Activated T-helper 17 cell treated with anti-CD3 and anti-CD28 coated beads, Interleukin-2, amount 50 U/mL, for 72 hours (primary cell): ENCODE results near the gene SLC2A11. TPM values are rescaled to one million over a fixed set of nuclear protein-coding genes. Genes with fewer than 3 reads are reported as not detected.

ENCODE experiments used
- ATAC-seq: fragments of 150-1000 bp; cut with Tn5 transposase; replicated peaks from 2 replicates; pipeline ENCODE4 v1.10.0; 2021; ENCODE audit warnings: mild to moderate bottlenecking, moderate library complexity
- H3K27ac Mint-ChIP-seq: one replicate; pipeline ENCODE4 v1.8.0; 2022; ENCODE audit warnings: mixed read lengths
- H3K27me3 Mint-ChIP-seq: one replicate; pipeline ENCODE4 v1.8.0; 2022; ENCODE audit warnings: mixed read lengths
- H3K36me3 Mint-ChIP-seq: one replicate; pipeline ENCODE4 v1.8.0; 2022; ENCODE audit warnings: low read depth, mild to moderate bottlenecking, mixed read lengths
- H3K4me1 Mint-ChIP-seq: one replicate; pipeline ENCODE4 v1.8.0; 2022; ENCODE audit warnings: mixed read lengths
- H3K4me3 Mint-ChIP-seq: one replicate; pipeline ENCODE4 v1.8.0; 2022; ENCODE audit warnings: mild to moderate bottlenecking, mixed read lengths
- H3K9me3 Mint-ChIP-seq: one replicate; pipeline ENCODE4 v1.8.0; 2022; ENCODE audit warnings: mixed read lengths
- total RNA-seq, 2 donors: library from RNA; stranded (reverse); gene quantifications; one replicate each; pipeline ENCODE4 v1.2.3, GENCODE V29; 2022

SLC2A11 gene
- total RNA-seq, 2 donors from 2014 or later = 3.8 to 5.9 TPM

GRCh38 chr22:23878219-23878618 lies 20.5 kb downstream of the SLC2A11 start:
- Mint-ChIP-seq H3K4me3 (no peak overlapping the region), H3K36me3 (no peaks in the 10 kb centered on the region), H3K9me3 (no peaks in the 10 kb centered on the region), H3K27ac (no peak overlapping the region), H3K4me1 (peaks cover 5% of the 10 kb centered on the region), H3K27me3 (no peaks in the 10 kb centered on the region)
- ATAC-seq = no peak

GRCh38 chr22:23882370-23882769 lies 24.7 kb downstream of the SLC2A11 start:
- ATAC-seq = no peak

GRCh38 chr22:23883658-23884057 lies 26.0 kb downstream of the SLC2A11 start:
- Mint-ChIP-seq H3K4me3 (no peak overlapping the region), H3K4me1 (peaks cover 5% of the 10 kb centered on the region), H3K36me3 (no peaks in the 10 kb centered on the region), H3K27ac (no peak overlapping the region), H3K9me3 (no peaks in the 10 kb centered on the region), H3K27me3 (no peaks in the 10 kb centered on the region)
- no peak for ATAC-seq

More at GRCh38 chr22:23882370-23882769, 24.7 kb downstream of the SLC2A11 start:
- Mint-ChIP-seq H3K27me3 (no peaks in the 10 kb centered on the region), H3K36me3 (no peaks in the 10 kb centered on the region), H3K4me3 (no peak overlapping the region), H3K4me1 (peaks cover 5% of the 10 kb centered on the region), H3K9me3 (no peaks in the 10 kb centered on the region), H3K27ac (peak overlapping the region; percentile 80)

- ATAC-seq = no peak
- H3K36me3 Mint-ChIP-seq = no peaks in the 10 kb centered on the region
- peaks cover 5% of the 10 kb centered on the region for H3K4me1 Mint-ChIP-seq
- H3K9me3 Mint-ChIP-seq = no peaks in the 10 kb centered on the region
- no peaks in the 10 kb centered on the region for H3K27me3 Mint-ChIP-seq
- H3K27ac Mint-ChIP-seq = no peak overlapping the region
- H3K4me3 Mint-ChIP-seq = no peak overlapping the region
Observed at GRCh38 chr22:23884140-23884539, 26.5 kb downstream of the SLC2A11 start.

GRCh38 chr22:23888615-23889401 lies 31.1 kb downstream of the SLC2A11 start:
- Mint-ChIP-seq H3K4me3 (no peak overlapping the region), H3K27me3 (no peaks in the 10 kb centered on the region), H3K9me3 (no peaks in the 10 kb centered on the region), H3K4me1 (peaks cover 6% of the 10 kb centered on the region), H3K27ac (peak overlapping the region; percentile 53), H3K36me3 (peaks cover 3% of the 10 kb centered on the region)
- ATAC-seq = no peak

- H3K4me1 Mint-ChIP-seq = peaks cover 6% of the 10 kb centered on the region
- ATAC-seq = no peak
- no peak overlapping the region for H3K27ac Mint-ChIP-seq
- no peaks in the 10 kb centered on the region for H3K9me3 Mint-ChIP-seq
- peaks cover 11% of the 10 kb centered on the region for H3K36me3 Mint-ChIP-seq
- no peak overlapping the region for H3K4me3 Mint-ChIP-seq
- no peaks in the 10 kb centered on the region for H3K27me3 Mint-ChIP-seq
Observed at GRCh38 chr22:23889620-23890019, 31.9 kb downstream of the SLC2A11 start.

- H3K27me3 Mint-ChIP-seq = no peaks in the 10 kb centered on the region
- peak overlapping the region; percentile 97 for H3K4me3 Mint-ChIP-seq
- no peaks in the 10 kb centered on the region for H3K9me3 Mint-ChIP-seq
- H3K27ac Mint-ChIP-seq = peak overlapping the region; percentile 98
- no peak for ATAC-seq
- H3K4me1 Mint-ChIP-seq = peaks cover 6% of the 10 kb centered on the region
- H3K36me3 Mint-ChIP-seq = peaks cover 32% of the 10 kb centered on the region
Observed at GRCh38 chr22:23891726-23892125, 34.1 kb downstream of the SLC2A11 start.

GRCh38 chr22:23892130-23892529 lies 34.5 kb downstream of the SLC2A11 start:
- Mint-ChIP-seq H3K27me3 (no peaks in the 10 kb centered on the region), H3K4me1 (peaks cover 8% of the 10 kb centered on the region), H3K9me3 (no peaks in the 10 kb centered on the region), H3K27ac (peak overlapping the region; percentile 98), H3K36me3 (peaks cover 36% of the 10 kb centered on the region), H3K4me3 (peak overlapping the region; percentile 97)
- ATAC-seq = no peak

- Mint-ChIP-seq H3K9me3 (no peaks in the 10 kb centered on the region), H3K27ac (peak overlapping the region; percentile 98), H3K27me3 (no peaks in the 10 kb centered on the region), H3K36me3 (peaks cover 42% of the 10 kb centered on the region), H3K4me1 (peaks cover 10% of the 10 kb centered on the region), H3K4me3 (peak overlapping the region; percentile 97)
- ATAC-seq = no peak
Observed at GRCh38 chr22:23892706-23893105, 35.0 kb downstream of the SLC2A11 start.

- peak overlapping the region; percentile 97 for H3K4me3 Mint-ChIP-seq
- H3K27ac Mint-ChIP-seq = peak overlapping the region; percentile 98
- H3K4me1 Mint-ChIP-seq = peaks cover 10% of the 10 kb centered on the region
- H3K9me3 Mint-ChIP-seq = no peaks in the 10 kb centered on the region
- H3K27me3 Mint-ChIP-seq = no peaks in the 10 kb centered on the region
- peaks cover 45% of the 10 kb centered on the region for H3K36me3 Mint-ChIP-seq
- no peak for ATAC-seq
Observed at GRCh38 chr22:23893121-23893944, 35.7 kb downstream of the SLC2A11 start.

- peaks cover 49% of the 10 kb centered on the region for H3K36me3 Mint-ChIP-seq
- H3K9me3 Mint-ChIP-seq = no peaks in the 10 kb centered on the region
- peak; percentile 89 for ATAC-seq
Observed at GRCh38 chr22:23893945-23894709, 36.5 kb downstream of the SLC2A11 start, which contains the start of gene MIF. MIF (plus strand) TSS chr22:23894383; CDS start chr22:23894475, 92 bp downstream.

GRCh38 chr22:23894710-23895598 lies 37.3 kb downstream of the SLC2A11 start:
- no peaks in the 10 kb centered on the region for H3K27me3 Mint-ChIP-seq
- peaks cover 10% of the 10 kb centered on the region for H3K4me1 Mint-ChIP-seq
- peak overlapping the region; percentile 97 for H3K4me3 Mint-ChIP-seq
- ATAC-seq = peak; percentile 53
- H3K9me3 Mint-ChIP-seq = no peaks in the 10 kb centered on the region
- peak overlapping the region; percentile 98 for H3K27ac Mint-ChIP-seq
- peaks cover 53% of the 10 kb centered on the region for H3K36me3 Mint-ChIP-seq

More at GRCh38 chr22:23893945-23894709, 36.5 kb downstream of the SLC2A11 start, which contains the start of gene MIF:
- peak within 1 kb of the TSS; percentile 98 for H3K27ac Mint-ChIP-seq
- H3K4me3 Mint-ChIP-seq = peak within 1 kb of the TSS; percentile 97
- no peaks in the 10 kb centered on the region for H3K27me3 Mint-ChIP-seq
- H3K4me1 Mint-ChIP-seq = peaks cover 10% of the 10 kb centered on the region

GRCh38 chr22:23895599-23896144 lies 38.0 kb downstream of the SLC2A11 start:
- Mint-ChIP-seq H3K4me1 (peaks cover 10% of the 10 kb centered on the region), H3K4me3 (peak overlapping the region; percentile 97), H3K9me3 (no peaks in the 10 kb centered on the region), H3K27ac (peak overlapping the region; percentile 98), H3K36me3 (peaks cover 53% of the 10 kb centered on the region), H3K27me3 (no peaks in the 10 kb centered on the region)
- no peak for ATAC-seq
